ENCODE data around the gene TMCO1. TPM values are rescaled to one million over a fixed set of nuclear protein-coding genes. Genes with fewer than 3 reads are reported as not detected.

Gene TMCO1
- total and polyA plus RNA-seq, 2 of the 13 experiments (the other 11 are each of a cell fraction or from before 2014, with no cell fraction given), result 106 to 119 TPM

- TF ChIP-seq HMGXB3 (CRISPR knock-in tag; IDR thresholded peaks at IDR 0.05; ENCODE audit: borderline replicate concordance) (no peak), RFXANK (CRISPR knock-in tag; IDR thresholded peaks at IDR 0.05) (no peak), ZBTB2 (CRISPR knock-in tag; IDR thresholded peaks at IDR 0.05; ENCODE audit: low read depth) (no peak)
These were observed 69.1 kb downstream of the TMCO1 start (continued) for GRCh38 chr1:165699577-165699976.

DNA sequence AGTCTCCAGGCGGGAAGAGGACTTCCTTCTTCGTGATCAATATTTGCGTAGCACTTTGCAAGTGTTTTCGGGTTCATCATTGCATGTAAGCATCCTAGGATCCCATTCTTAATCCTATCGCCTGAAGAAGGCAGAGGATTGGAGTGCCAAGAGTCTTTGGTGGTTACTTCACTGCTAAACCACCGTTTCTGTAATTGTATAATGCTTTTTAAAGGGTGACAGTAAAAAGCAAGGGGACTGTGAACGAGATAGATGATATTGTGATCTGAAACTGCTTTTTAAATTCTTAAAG, 70.0 kb downstream of the TMCO1 start:
- BruUV-seq (replicated peaks), result TSS peak; percentile 64
- WGBS (ENCODE audit: low lambda C conversion rate), result under 1% methylated on average over 7 of the region's 7 CpGs
- Histone ChIP-seq H3K36me3 (replicated peaks in 1 of 2; ENCODE audit: control insufficient read depth in 1 of 2, insufficient read depth in 2 of 2, low read length in 2 of 2) (no peaks in the 10 kb centered on the region), H3K4me1 (ENCODE audit: insufficient read depth, low read length) (peaks cover 63% of the 10 kb centered on the region), H3K27ac (ENCODE audit: extremely low read length, insufficient read depth, low read length) (peak overlapping the region; percentile 82), H3K9me3 (ENCODE audit: low read length) (no peaks in the 10 kb centered on the region), H3K4me3 (replicated peaks in 1 of 3; ENCODE audit: insufficient read depth in 1 of 3, low read depth in 2 of 3, low read length in 3 of 3) (peak overlapping the region; percentile 83 to 96 (median 85)), H3K79me2 (ENCODE audit: insufficient read depth, low read length) (peaks cover 12% of the 10 kb centered on the region), H2AFZ (ENCODE audit: low read length) (peak overlapping the region; percentile 87), H4K20me1 (ENCODE audit: insufficient read depth, low read length) (no peaks in the 10 kb centered on the region; the same call in 1 of the 2 replicates), H3K4me2 (ENCODE audit: low read depth, low read length) (peak overlapping the region; percentile 79), H3K27me3 (ENCODE audit: control insufficient read depth in 1 of 2, insufficient read depth in 2 of 2, low read length in 2 of 2) (no peaks in the 10 kb centered on the region; a peak in 2 of 5 replicates), H3K9ac (ENCODE audit: insufficient read depth, low read depth, low read length) (peak overlapping the region; percentile 77; the same call in 1 of the 2 replicates)
- no peak for DNase-seq (ENCODE audit: low spot score)
- no peak for FAIRE-seq
- intact Hi-C loops (cut with micrococcal nuclease; ENCODE audit: unreplicated experiment) (loop anchor here (1.0 to 5.0 kb wide), 4 partner anchors 67 to 561 kb away; partner anchors contain the start of gene MGST3), in situ Hi-C loops (cut with HindIII; ENCODE audit: extremely low pct_ligation_motif_present, low pct_unique_long_range_greater_than_20kb) (loop anchor here (5.0 kb wide), 1 partner anchor 214 kb away; no protein-coding TSS in a partner anchor)
- TF ChIP-seq DBP (CRISPR knock-in tag; IDR thresholded peaks at IDR 0.05; ENCODE audit: not compliant biosample characterization), result no peak
- no peak for TF ChIP-seq ZNF878 (CRISPR knock-in tag; IDR thresholded peaks at IDR 0.05)
- 0 out of 2 replicates have a peak, but pooled peaks have one; percentile 1 for TF ChIP-seq SP5 (CRISPR knock-in tag; IDR thresholded peaks at IDR 0.05; ENCODE audit: borderline replicate concordance, low read depth)
- peak; percentile 5; the same call in 1 of the 2 replicates for TF ChIP-seq POLR2AphosphoS5 (IDR thresholded peaks at IDR 0.05; ENCODE audit: low read depth, low read length)
- 0 out of 2 replicates have a peak, but pooled peaks have one; percentile 0 for TF ChIP-seq GFI1 (CRISPR knock-in tag; IDR thresholded peaks at IDR 0.05; ENCODE audit: borderline replicate concordance)
- TF ChIP-seq CAMTA2 (CRISPR knock-in tag; IDR thresholded peaks at IDR 0.05; ENCODE audit: borderline replicate concordance), result no peak
- TF ChIP-seq MXD4 (CRISPR knock-in tag; IDR thresholded peaks at IDR 0.05), result no peak
- TF ChIP-seq ZNF446 (CRISPR knock-in tag; IDR thresholded peaks at IDR 0.05), result 0 out of 2 replicates have a peak, but pooled peaks have one; percentile 0
- ATAC-seq, result no peak
- ChIA-PET POLR2A (interaction anchor here (0.8 to 1.8 kb wide), 8 partner anchors 10 to 212 kb away, joined by 3 to 10 read pairs (median 4); partner anchors contain the start of gene TMCO1), CTCF (ENCODE audit: low intra/inter-chr PET ratio, low total read pairs) (interaction anchor here (1.2 kb wide), 1 partner anchor 215 kb away, joined by 6 read pairs; no protein-coding TSS in a partner anchor)

Data from HepG2 (cell line).